Activated T-helper 2 cell treated with anti-CD3 and anti-CD28 coated beads, Interferon-gamma antibody, Interleukin-2, Interleukin-4, amounts not matched to agents 10 μg/mL and 5 μg/mL and 100 μg/mL, durations not matched to agents 14 hours and 24 hours and 36 hours (primary cell): ENCODE results near the gene PATJ. TPM values are rescaled to one million over a fixed set of nuclear protein-coding genes. Genes with fewer than 3 reads are reported as not detected.
"Not testable (repeated sequence)": the region's sequence is repeated elsewhere in the genome, so short reads cannot be mapped to it uniquely, and the experiment has no call there.

ENCODE experiments used
- DNase-seq: peaks from one replicate; pipeline ENCODE4 v3.0.0; 2021; ENCODE audit warnings: low spot score
- H3K27ac Mint-ChIP-seq: one replicate; pipeline ENCODE4 v1.8.0; 2021; ENCODE audit warnings: mixed read lengths
- H3K27me3 Mint-ChIP-seq: one replicate; pipeline ENCODE4 v1.8.0; 2021; ENCODE audit warnings: low read depth, mixed read lengths
- H3K36me3 Mint-ChIP-seq: one replicate; pipeline ENCODE4 v1.8.0; 2021; ENCODE audit warnings: low read depth, mixed read lengths
- H3K4me1 Mint-ChIP-seq: one replicate; pipeline ENCODE4 v1.8.0; 2021; ENCODE audit warnings: low read depth, mixed read lengths
- H3K4me3 Mint-ChIP-seq: one replicate; pipeline ENCODE4 v1.8.0; 2021; ENCODE audit warnings: low read depth, mild to moderate bottlenecking, moderate library complexity, mixed read lengths
- H3K9me3 Mint-ChIP-seq: one replicate; pipeline ENCODE4 v1.8.0; 2021; ENCODE audit warnings: mixed read lengths
- intact Hi-C: fragments of 100-400 bp; cut with micrococcal nuclease; formaldehyde crosslinking; loops from one replicate; pipeline ENCODE4 v1.15.1; 2023
- total RNA-seq: library from RNA; stranded (reverse); gene quantifications from 2 replicates; pipeline ENCODE4 v1.2.3, GENCODE V29; 2022

PATJ gene
- total RNA-seq, 1 donor from 2014 or later, result 3.4 TPM

GRCh38 chr1:61851849-61852669 lies 109.8 kb downstream of the PATJ start:
- Mint-ChIP-seq H3K9me3 (no peaks in the 10 kb centered on the region), H3K27me3 (no peaks in the 10 kb centered on the region), H3K4me1 (no peaks in the 10 kb centered on the region), H3K4me3 (no peak overlapping the region), H3K27ac (no peak overlapping the region), H3K36me3 (no peaks in the 10 kb centered on the region)
- no peak for DNase-seq
- intact Hi-C loops, result loop anchor here (1.0 to 10.0 kb wide), 7 partner anchors 125 to 1875 kb away; partner anchors contain the start of gene TM2D1

GRCh38 chr1:61852670-61853015 lies 110.4 kb downstream of the PATJ start:
- no peaks in the 10 kb centered on the region for H3K9me3 Mint-ChIP-seq
- H3K27ac Mint-ChIP-seq, result no peak overlapping the region
- no peak for DNase-seq
- no peak overlapping the region for H3K4me3 Mint-ChIP-seq
- intact Hi-C loops, result loop anchor here (1.0 to 10.0 kb wide), 7 partner anchors 125 to 1875 kb away; partner anchors contain the start of gene TM2D1
- H3K36me3 Mint-ChIP-seq, result no peaks in the 10 kb centered on the region
- H3K27me3 Mint-ChIP-seq, result no peaks in the 10 kb centered on the region
- H3K4me1 Mint-ChIP-seq, result no peaks in the 10 kb centered on the region

- H3K4me3 Mint-ChIP-seq, result no peak overlapping the region
- DNase-seq, result no peak
- H3K4me1 Mint-ChIP-seq, result no peaks in the 10 kb centered on the region
- H3K36me3 Mint-ChIP-seq, result no peaks in the 10 kb centered on the region
- H3K9me3 Mint-ChIP-seq, result no peaks in the 10 kb centered on the region
- no peaks in the 10 kb centered on the region for H3K27me3 Mint-ChIP-seq
- intact Hi-C loops, result loop anchor here (5.0 to 10.0 kb wide), 6 partner anchors 126 to 1876 kb away; partner anchors contain the start of gene TM2D1
- H3K27ac Mint-ChIP-seq, result no peak overlapping the region
These were observed 111.3 kb downstream of the PATJ start for GRCh38 chr1:61853583-61853982.

- no peak overlapping the region for H3K4me3 Mint-ChIP-seq
- DNase-seq, result no peak
- no peak overlapping the region for H3K27ac Mint-ChIP-seq
- no peaks in the 10 kb centered on the region for H3K27me3 Mint-ChIP-seq
- H3K4me1 Mint-ChIP-seq, result no peaks in the 10 kb centered on the region
- intact Hi-C loops, result no loop called here
- no peaks in the 10 kb centered on the region for H3K36me3 Mint-ChIP-seq
- no peaks in the 10 kb centered on the region for H3K9me3 Mint-ChIP-seq
These were observed 122.2 kb downstream of the PATJ start for GRCh38 chr1:61864489-61864888.

GRCh38 chr1:61865646-61866220 lies 123.5 kb downstream of the PATJ start:
- H3K4me1 Mint-ChIP-seq, result no peaks in the 10 kb centered on the region
- H3K9me3 Mint-ChIP-seq, result no peaks in the 10 kb centered on the region
- DNase-seq, result no peak

GRCh38 chr1:61869691-61870109 lies 127.4 kb downstream of the PATJ start:
- Mint-ChIP-seq H3K36me3 (no peaks in the 10 kb centered on the region), H3K27me3 (no peaks in the 10 kb centered on the region), H3K9me3 (no peaks in the 10 kb centered on the region), H3K4me3 (no peak overlapping the region), H3K27ac (no peak overlapping the region), H3K4me1 (no peaks in the 10 kb centered on the region)
- DNase-seq, result no peak
- intact Hi-C loops, result no loop called here

More at GRCh38 chr1:61865646-61866220, 123.5 kb downstream of the PATJ start:
- Mint-ChIP-seq H3K27ac (no peak overlapping the region), H3K36me3 (no peaks in the 10 kb centered on the region), H3K27me3 (no peaks in the 10 kb centered on the region), H3K4me3 (no peak overlapping the region)
- intact Hi-C loops, result no loop called here

- Mint-ChIP-seq H3K27me3 (no peaks in the 10 kb centered on the region), H3K9me3 (no peaks in the 10 kb centered on the region), H3K27ac (no peak overlapping the region), H3K4me3 (no peak overlapping the region), H3K36me3 (no peaks in the 10 kb centered on the region), H3K4me1 (no peaks in the 10 kb centered on the region)
- intact Hi-C loops, result no loop called here
- no peak for DNase-seq
These were observed 129.9 kb downstream of the PATJ start for GRCh38 chr1:61872206-61872605.

GRCh38 chr1:61873581-61873980 lies 131.3 kb downstream of the PATJ start:
- H3K4me3 Mint-ChIP-seq, result no peak overlapping the region
- H3K36me3 Mint-ChIP-seq, result no peaks in the 10 kb centered on the region
- H3K4me1 Mint-ChIP-seq, result no peaks in the 10 kb centered on the region
- DNase-seq, result no peak
- H3K9me3 Mint-ChIP-seq, result no peaks in the 10 kb centered on the region
- intact Hi-C loops, result no loop called here
- no peak overlapping the region for H3K27ac Mint-ChIP-seq
- no peaks in the 10 kb centered on the region for H3K27me3 Mint-ChIP-seq

- Mint-ChIP-seq H3K4me1 (no peaks in the 10 kb centered on the region), H3K27me3 (no peaks in the 10 kb centered on the region), H3K9me3 (no peaks in the 10 kb centered on the region), H3K36me3 (no peaks in the 10 kb centered on the region), H3K4me3 (no peak overlapping the region), H3K27ac (no peak overlapping the region)
- intact Hi-C loops, result no loop called here
- no peak for DNase-seq
These were observed 131.7 kb downstream of the PATJ start for GRCh38 chr1:61873994-61874393.

GRCh38 chr1:61875198-61875597 lies 132.9 kb downstream of the PATJ start:
- Mint-ChIP-seq H3K4me3 (no peak overlapping the region), H3K27me3 (no peaks in the 10 kb centered on the region), H3K27ac (no peak overlapping the region), H3K36me3 (no peaks in the 10 kb centered on the region), H3K4me1 (no peaks in the 10 kb centered on the region), H3K9me3 (no peaks in the 10 kb centered on the region)
- no peak for DNase-seq
- intact Hi-C loops, result no loop called here

- H3K4me3 Mint-ChIP-seq, H3K4me1 Mint-ChIP-seq, H3K27ac Mint-ChIP-seq, H3K9me3 Mint-ChIP-seq, H3K27me3 Mint-ChIP-seq, DNase-seq, intact Hi-C loops, H3K36me3 Mint-ChIP-seq: not testable (repeated sequence)
These were observed 137.7 kb downstream of the PATJ start for GRCh38 chr1:61879887-61880474.

GRCh38 chr1:61887076-61887867 lies 145.0 kb downstream of the PATJ start:
- H3K36me3 Mint-ChIP-seq, result no peaks in the 10 kb centered on the region
- no peak overlapping the region for H3K27ac Mint-ChIP-seq
- no peaks in the 10 kb centered on the region for H3K27me3 Mint-ChIP-seq
- H3K4me1 Mint-ChIP-seq, result no peaks in the 10 kb centered on the region
- no peak overlapping the region for H3K4me3 Mint-ChIP-seq
- peaks cover 5% of the 10 kb centered on the region for H3K9me3 Mint-ChIP-seq
- intact Hi-C loops, result no loop called here
- no peak for DNase-seq
